Suppressor macrophage (primary cell): ENCODE measurements around the gene ARHGAP32.
A peak's percentile ranks its signal among the peaks of the same experiment; 100 is the strongest.
"Not testable (repeated sequence)": the region's sequence is repeated elsewhere in the genome, so short reads cannot be mapped to it uniquely, and the experiment has no call there.

Source experiments
- DNase-seq, 4 experiments: peaks; one replicate each; pipeline ENCODE4 v3.0.0-alpha.2; 2020 to 2022

ARHGAP32 gene

GRCh38 chr11:129202646-129203045 is 10.5 kb upstream of the ARHGAP32 start:
- DNase-seq = no peak

DNA sequence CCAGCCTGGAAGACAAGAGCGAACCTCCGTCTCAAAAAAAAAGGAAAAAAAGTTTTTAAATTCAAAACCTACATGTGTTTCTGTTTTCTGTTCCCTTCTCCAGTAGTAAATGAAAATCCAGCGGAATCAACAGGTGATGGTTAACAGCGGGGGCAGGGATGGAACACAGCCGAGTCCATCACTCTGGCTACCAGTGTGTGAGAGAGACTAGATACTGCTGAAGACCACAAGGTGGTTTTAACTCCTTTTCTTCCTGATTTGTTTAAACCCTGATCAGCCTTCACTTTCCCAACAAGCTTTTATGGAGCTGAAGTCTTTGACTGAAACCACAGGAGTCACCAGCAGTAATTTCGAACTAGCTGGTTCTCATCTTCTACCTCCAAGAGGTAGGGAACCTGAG is 3.6 kb upstream of the ARHGAP32 start:
- DNase-seq = no peak

DNA sequence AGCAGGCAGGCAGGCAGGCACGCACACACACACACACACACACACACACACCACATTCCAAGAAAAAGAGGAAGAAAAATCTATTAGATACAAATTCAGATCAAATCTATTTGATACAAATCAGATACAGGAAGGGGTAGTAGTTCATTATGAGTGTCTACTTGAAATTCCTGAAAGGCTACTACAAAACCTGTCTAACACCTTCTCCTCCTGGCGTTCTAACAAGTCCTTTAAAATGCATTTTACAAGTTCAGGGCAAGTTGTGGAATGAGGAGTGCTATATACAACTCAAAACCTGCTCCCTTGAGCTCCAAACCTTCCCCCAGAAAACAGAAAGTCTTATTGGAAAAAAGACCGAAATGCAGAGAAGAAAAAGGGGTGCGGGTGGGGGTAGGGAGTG is 476 bp downstream of the ARHGAP32 start:
- peak in 1 of 4 experiments; percentile 4 for DNase-seq

DNA sequence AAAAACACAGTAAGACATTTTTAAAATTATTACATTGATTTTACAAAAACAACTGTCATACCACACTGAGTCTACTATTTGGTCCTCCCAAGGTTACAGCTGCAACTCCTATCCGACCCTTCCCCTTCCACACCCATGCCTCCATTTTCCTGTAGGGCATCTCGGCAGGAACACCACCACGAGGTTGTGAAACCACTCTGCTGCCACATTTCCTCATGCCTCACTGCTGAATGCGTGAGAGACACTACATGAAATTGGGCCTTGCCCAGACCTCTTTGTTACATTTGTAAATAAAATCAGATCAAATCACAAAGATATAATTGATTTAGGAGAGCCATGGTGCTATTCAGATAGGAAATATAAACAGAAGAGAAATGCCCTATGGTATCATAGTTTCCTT is 2.0 kb downstream of the ARHGAP32 start:
- peak; percentile 4 to 27 (median 16) for DNase-seq

- DNase-seq = no peak
Observed at GRCh38 chr11:129189646-129190045, 2.5 kb downstream of the ARHGAP32 start.

DNA sequence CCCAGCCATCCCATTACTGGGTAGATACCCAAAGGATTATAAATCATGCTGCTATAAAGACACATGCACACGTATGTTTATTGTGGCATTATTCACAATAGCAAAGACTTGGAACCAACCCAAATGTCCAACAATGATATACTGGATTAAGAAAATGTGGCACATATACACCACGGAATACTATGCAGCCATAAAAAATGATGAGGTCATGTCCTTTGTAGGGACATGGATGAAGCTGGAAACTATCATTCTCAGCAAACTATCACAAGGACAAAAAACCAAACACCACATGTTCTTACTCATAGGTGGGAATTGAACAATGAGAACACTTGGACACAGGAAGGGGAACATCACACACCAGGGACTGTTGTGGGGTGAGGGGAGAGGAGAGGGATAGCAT is 7.0 kb downstream of the ARHGAP32 start:
- not testable (repeated sequence) for DNase-seq

- no peak for DNase-seq
Observed at GRCh38 chr11:129184581-129184980, 7.5 kb downstream of the ARHGAP32 start.

GRCh38 chr11:129167315-129167714 is 24.8 kb downstream of the ARHGAP32 start:
- no peak for DNase-seq

- no peak for DNase-seq
Observed at GRCh38 chr11:129163714-129164164, 28.4 kb downstream of the ARHGAP32 start.

GRCh38 chr11:129157080-129157479 is 35.0 kb downstream of the ARHGAP32 start:
- DNase-seq = not testable (repeated sequence)

- DNase-seq = no peak
Observed at GRCh38 chr11:129155745-129156144, 36.4 kb downstream of the ARHGAP32 start.

GRCh38 chr11:129148487-129148886 is 43.6 kb downstream of the ARHGAP32 start:
- DNase-seq = no peak

GRCh38 chr11:129146191-129146590 is 45.9 kb downstream of the ARHGAP32 start:
- no peak for DNase-seq

- DNase-seq = no peak
Observed at GRCh38 chr11:129145276-129145675, 46.8 kb downstream of the ARHGAP32 start.

GRCh38 chr11:129144256-129144655 is 47.9 kb downstream of the ARHGAP32 start:
- no peak for DNase-seq

- DNase-seq = peak; percentile 65 to 80 (median 72)
Observed at GRCh38 chr11:129143335-129143734, 48.8 kb downstream of the ARHGAP32 start.

- DNase-seq = no peak
Observed at GRCh38 chr11:129141748-129142523, 50.2 kb downstream of the ARHGAP32 start.

DNA sequence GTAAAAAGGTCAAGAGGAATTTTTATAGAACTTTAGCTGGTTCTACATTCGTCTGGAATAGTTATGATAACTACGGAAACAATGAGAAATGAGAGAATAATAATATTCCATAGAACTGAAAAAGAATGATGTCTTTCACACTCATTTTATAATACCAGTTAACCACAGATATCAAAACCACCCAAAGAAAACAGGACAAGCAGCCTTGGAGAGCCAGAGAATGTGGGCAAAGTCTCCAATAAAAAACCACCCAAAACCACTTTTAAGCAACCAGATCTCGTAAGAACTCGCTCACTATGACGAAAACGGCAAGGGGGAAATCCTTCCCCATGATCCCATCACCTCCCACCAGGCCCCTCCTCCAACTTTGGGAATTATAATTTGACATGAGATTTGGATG is 60.8 kb downstream of the ARHGAP32 start:
- DNase-seq = no peak

GRCh38 chr11:129128881-129129620 is 63.1 kb downstream of the ARHGAP32 start:
- not testable (repeated sequence) for DNase-seq

DNA sequence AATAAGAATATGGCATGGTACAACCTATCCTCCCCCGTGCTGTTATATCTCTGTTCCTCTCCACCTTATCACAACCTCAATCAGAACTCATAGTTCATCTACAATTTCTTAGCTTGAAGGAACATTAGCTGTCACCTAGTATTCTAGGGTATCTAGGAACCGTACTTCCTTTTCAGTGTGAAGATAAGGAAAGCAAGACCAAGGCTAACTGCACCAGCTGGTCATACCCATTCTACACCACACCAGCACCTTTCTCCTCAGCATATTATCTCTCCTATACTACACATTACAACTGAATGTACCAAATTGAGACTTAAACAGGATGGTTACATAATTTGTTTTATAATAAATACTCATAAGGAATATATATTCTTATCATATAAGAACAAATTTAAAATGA is 73.1 kb downstream of the ARHGAP32 start:
- no peak for DNase-seq

GRCh38 chr11:129117595-129118350 is 74.4 kb downstream of the ARHGAP32 start:
- peak; percentile 59 to 75 (median 67) for DNase-seq

GRCh38 chr11:129115652-129116586 is 76.2 kb downstream of the ARHGAP32 start:
- DNase-seq = no peak
